Measurements from ENCODE around the gene WSCD2. TPM values are rescaled to one million over a fixed set of nuclear protein-coding genes. Genes with fewer than 3 reads are reported as not detected.

WSCD2 gene
- total and polyA plus RNA-seq, 2 donors (not counting 3 experiments of a cell fraction or from before 2014, with no cell fraction given): not detected

GRCh38 chr12:108102363-108102762 lies 26.7 kb upstream of the WSCD2 start:
- Histone ChIP-seq H3K79me2 (ENCODE audit: control insufficient read depth, insufficient read depth, low read length) (no peaks in the 10 kb centered on the region), H3K27ac (ENCODE audit: insufficient read depth, low read depth, low read length) (no peak overlapping the region), H2AFZ (ENCODE audit: low read depth, low read length) (no peak overlapping the region), H3K4me2 (ENCODE audit: insufficient read depth, low read length) (no peak overlapping the region), H3K36me3 (ENCODE audit: control insufficient read depth in 2 of 2, extremely low read depth in 1 of 2, insufficient read depth in 2 of 2, low read length in 2 of 2) (no peaks in the 10 kb centered on the region), H3K9ac (replicated peaks; ENCODE audit: extremely low read depth, insufficient read depth, low read length) (no peak overlapping the region), H3K9me1 (replicated peaks; ENCODE audit: control insufficient read depth, extremely low read depth, insufficient read depth, low read length) (no peaks in the 10 kb centered on the region), H3K9me3 (replicated peaks; ENCODE audit: control insufficient read depth, insufficient read depth, low read length) (no peaks in the 10 kb centered on the region), H3K4me1 (ENCODE audit: control insufficient read depth, extremely low read depth, insufficient read depth, low read length) (no peaks in the 10 kb centered on the region), H3K27me3 (ENCODE audit: control insufficient read depth in 2 of 2, insufficient read depth in 2 of 2, low read length in 2 of 2) (no peaks in the 10 kb centered on the region), H4K20me1 (replicated peaks; ENCODE audit: control insufficient read depth, extremely low read depth, insufficient read depth, low read length) (no peaks in the 10 kb centered on the region), H3K4me3 (replicated peaks in 1 of 3; ENCODE audit: insufficient read depth in 1 of 3, low read depth in 1 of 3, low read length in 3 of 3) (no peak overlapping the region)
- CTCF ChIA-PET: no interaction called here
- TF ChIP-seq POLR2A (IDR thresholded peaks at IDR 0.05; ENCODE audit: low read depth, low read length) (no peak), EZH2 (IDR thresholded peaks at IDR 0.05; ENCODE audit: borderline replicate concordance, low read depth, low read length, severe bottlenecking) (no peak), FOS (IDR thresholded peaks at IDR 0.05; ENCODE audit: borderline replicate concordance, insufficient read depth, low read length) (no peak)
- intact Hi-C loops (cut with micrococcal nuclease): no loop called here
- POLR2A ChIA-PET: no interaction called here
- FAIRE-seq: no peak
- DNase-seq (ENCODE audit: low read depth, low spot score): no peak
- BruUV-seq (replicated peaks): no TSS peak
- dilution Hi-C loops (cut with MboI; ENCODE audit: extremely low pct_ligation_motif_present, low sequenced_read_pairs): no loop called here

GRCh38 chr12:108103087-108103486 lies 26.0 kb upstream of the WSCD2 start:
- no peaks in the 10 kb centered on the region for H3K9me3 ChIP-seq (replicated peaks; ENCODE audit: control insufficient read depth, insufficient read depth, low read length)
- BruUV-seq (replicated peaks): no TSS peak
- CTCF ChIA-PET: no interaction called here
- no peaks in the 10 kb centered on the region for H4K20me1 ChIP-seq (replicated peaks; ENCODE audit: control insufficient read depth, extremely low read depth, insufficient read depth, low read length)
- H3K36me3 ChIP-seq (ENCODE audit: control insufficient read depth in 2 of 2, extremely low read depth in 1 of 2, insufficient read depth in 2 of 2, low read length in 2 of 2): no peaks in the 10 kb centered on the region
- dilution Hi-C loops (cut with MboI; ENCODE audit: extremely low pct_ligation_motif_present, low sequenced_read_pairs) (no loop called here), intact Hi-C loops (cut with micrococcal nuclease) (no loop called here)
- H3K27me3 ChIP-seq (ENCODE audit: control insufficient read depth in 2 of 2, insufficient read depth in 2 of 2, low read length in 2 of 2): no peaks in the 10 kb centered on the region
- H3K9ac ChIP-seq (replicated peaks; ENCODE audit: extremely low read depth, insufficient read depth, low read length): no peak overlapping the region
- no peak overlapping the region for H3K4me3 ChIP-seq (replicated peaks in 1 of 3; ENCODE audit: insufficient read depth in 1 of 3, low read depth in 1 of 3, low read length in 3 of 3)
- H2AFZ ChIP-seq (ENCODE audit: low read depth, low read length): no peak overlapping the region
- FAIRE-seq (no peak), DNase-seq (ENCODE audit: low read depth, low spot score) (no peak)
- H3K27ac ChIP-seq (ENCODE audit: insufficient read depth, low read depth, low read length): no peak overlapping the region
- H3K4me2 ChIP-seq (ENCODE audit: insufficient read depth, low read length): no peak overlapping the region
- no peaks in the 10 kb centered on the region for H3K4me1 ChIP-seq (ENCODE audit: control insufficient read depth, extremely low read depth, insufficient read depth, low read length)
- no peaks in the 10 kb centered on the region for H3K79me2 ChIP-seq (ENCODE audit: control insufficient read depth, insufficient read depth, low read length)
- TF ChIP-seq CTCF (IDR thresholded peaks at IDR 0.05; ENCODE audit: extremely low read depth in 1 of 2, insufficient read depth in 1 of 2, low read depth in 1 of 2, low read length in 2 of 2) (no peak), MYC (IDR thresholded peaks at IDR 0.05; ENCODE audit: low read depth, low read length) (no peak), POLR2AphosphoS5 (IDR thresholded peaks at IDR 0.05; ENCODE audit: insufficient read depth, low read depth, low read length) (no peak), JUN (IDR thresholded peaks at IDR 0.05; ENCODE audit: borderline replicate concordance, insufficient read depth, insufficient read length, low read depth) (no peak), MAX (IDR thresholded peaks at IDR 0.05; ENCODE audit: insufficient read depth, insufficient read length) (no peak), FOS (IDR thresholded peaks at IDR 0.05; ENCODE audit: borderline replicate concordance, insufficient read depth, low read length) (no peak), EZH2 (IDR thresholded peaks at IDR 0.05; ENCODE audit: borderline replicate concordance, low read depth, low read length, severe bottlenecking) (no peak), GATA2 (IDR thresholded peaks at IDR 0.05; ENCODE audit: insufficient read depth, insufficient read length, low read depth, low read length) (no peak), POLR2A (IDR thresholded peaks at IDR 0.05; ENCODE audit: low read depth, low read length) (no peak)
- POLR2A ChIA-PET: no interaction called here
- no peaks in the 10 kb centered on the region for H3K9me1 ChIP-seq (replicated peaks; ENCODE audit: control insufficient read depth, extremely low read depth, insufficient read depth, low read length)
